HepG2 (cell line): ENCODE measurements around the gene PSMB10. TPM values are rescaled to one million over a fixed set of nuclear protein-coding genes. Genes with fewer than 3 reads are reported as not detected.

Experiments
- HDAC6 ChIP-seq: fragments of 200-600 bp; sonication (generic); IDR thresholded peaks from 2 replicates; pipeline ENCODE4 v1.7.0; 2017; ENCODE audit warnings: mild to moderate bottlenecking, antibody characterized with exemption, low read length, low read depth
- KIAA2018 ChIP-seq: sonication (generic); formaldehyde crosslinking; IDR thresholded peaks from 2 replicates; pipeline ENCODE4 v1.5.0; 2020; ENCODE audit warnings: mild to moderate bottlenecking, missing genetic modification reagents, borderline replicate concordance
- KMT2B ChIP-seq: IDR thresholded peaks from 2 replicates; pipeline ENCODE4 v1.6.1; 2016; ENCODE audit warnings: missing genetic modification reagents, missing compliant biosample characterization
- NCOA1 ChIP-seq: sonication (generic); formaldehyde crosslinking; IDR thresholded peaks from 2 replicates; pipeline ENCODE4 v1.9.0; 2021; ENCODE audit warnings: missing genetic modification reagents
- NFE2L1 ChIP-seq: sonication (generic); formaldehyde crosslinking; IDR thresholded peaks from 2 replicates; pipeline ENCODE4 v1.4.0; 2020; ENCODE audit warnings: missing genetic modification reagents, mild to moderate bottlenecking, borderline replicate concordance
- NONO ChIP-seq, 2 experiments: fragments of 450-650 bp in 1 of 2; sonication (generic) in 1 of 2; formaldehyde crosslinking in 1 of 2; IDR thresholded peaks in 1 of 2; conservative IDR thresholded peaks in 1 of 2; 2 replicates each; pipeline versions ENCODE4 v1.6.1 to v1.8.0; 2017 to 2022; ENCODE audit warnings: mild to moderate bottlenecking in 1 of 2, missing genetic modification reagents in 1 of 2, moderate library complexity in 1 of 2
- NR2F1 ChIP-seq, 2 experiments: fragments of 450-650 bp in 1 of 2; formaldehyde crosslinking in 1 of 2; IDR thresholded peaks; 2 replicates each; pipeline versions ENCODE4 v1.5.0 to v1.6.1; 2016 to 2020; ENCODE audit warnings: mild to moderate bottlenecking in 1 of 2, missing compliant biosample characterization in 1 of 2, missing genetic modification reagents in 1 of 2, moderate library complexity in 1 of 2
- PHF5A ChIP-seq: IDR thresholded peaks from one replicate; pipeline ENCODE4 v1.6.1; 2018; ENCODE audit warnings: low read depth, missing genetic modification reagents; ENCODE audit not compliant: unreplicated experiment
- PRMT3 ChIP-seq: sonication (generic); formaldehyde crosslinking; IDR thresholded peaks from 2 replicates; pipeline ENCODE4 v1.8.1; 2022; ENCODE audit warnings: low read depth, mild to moderate bottlenecking, moderate library complexity, missing genetic modification reagents, borderline replicate concordance
- SMARCE1 ChIP-seq: fragments of 450-650 bp; IDR thresholded peaks from 2 replicates; pipeline ENCODE4 v1.6.1; 2017; ENCODE audit warnings: borderline replicate concordance
- SP2 ChIP-seq: sonication (generic); formaldehyde crosslinking; IDR thresholded peaks from 2 replicates; pipeline ENCODE4 v1.5.1; 2020; ENCODE audit warnings: mild to moderate bottlenecking, missing genetic modification reagents
- TERF1 ChIP-seq: sonication (generic); formaldehyde crosslinking; IDR thresholded peaks from 2 replicates; pipeline ENCODE4 v1.8.0; 2022; ENCODE audit warnings: mild to moderate bottlenecking, missing genetic modification reagents, moderate library complexity
- ZNF557 ChIP-seq: sonication (generic); formaldehyde crosslinking; IDR thresholded peaks from 2 replicates; pipeline ENCODE4 v1.4.0; 2020; ENCODE audit warnings: missing genetic modification reagents
- ZNF576 ChIP-seq: sonication (generic); formaldehyde crosslinking; IDR thresholded peaks from 2 replicates; pipeline ENCODE4 v1.4.0; 2020; ENCODE audit warnings: mild to moderate bottlenecking, missing genetic modification reagents
- ZNF607 ChIP-seq: sonication (generic); formaldehyde crosslinking; IDR thresholded peaks from 2 replicates; pipeline ENCODE4 v1.5.1; 2020; ENCODE audit warnings: missing genetic modification reagents, mild to moderate bottlenecking, borderline replicate concordance
- ZNF761 ChIP-seq: sonication (generic); formaldehyde crosslinking; conservative IDR thresholded peaks from 2 replicates; pipeline ENCODE4 v1.4.0; 2020; ENCODE audit warnings: mild to moderate bottlenecking, missing genetic modification reagents
- polyA plus RNA-seq, 8 experiments: library from polyadenylated mRNA; depleted of rRNA in 3 of 8; stranded (reverse) in 7 of 8; unstranded in 1 of 8; fragments of >200 nt; fragmentation: Illumina TruSeq in 4 of 8; extraction: Trizol in 4 of 8; gene quantifications; 2 replicates each; pipeline versions ENCODE4 v1.2.1 to v1.2.3, GENCODE V29; 2011 to 2016; ENCODE audit warnings: low read depth in 4 of 8, missing spikeins in 1 of 8, mixed read lengths in 1 of 8; ENCODE audit not compliant: insufficient read depth in 1 of 8
- total RNA-seq, 5 experiments: library from RNA; depleted of rRNA; stranded (reverse); fragments of >200 nt; fragmentation: Illumina TruSeq; extraction: Trizol; gene quantifications; 2 replicates each; pipeline ENCODE4 v1.2.3, GENCODE V29; 2016; ENCODE audit warnings: low read depth in 1 of 5
- TF ChIP-seq, protein P1 (sequence below): IDR thresholded peaks from 2 replicates; pipeline ENCODE4 v1.6.1; 2016; ENCODE audit warnings: low read depth

PSMB10 gene
- total and polyA plus RNA-seq, 2 of the 13 experiments (the other 11 are each of a cell fraction or from before 2014, with no cell fraction given) = 12.7 to 65.9 TPM

DNA sequence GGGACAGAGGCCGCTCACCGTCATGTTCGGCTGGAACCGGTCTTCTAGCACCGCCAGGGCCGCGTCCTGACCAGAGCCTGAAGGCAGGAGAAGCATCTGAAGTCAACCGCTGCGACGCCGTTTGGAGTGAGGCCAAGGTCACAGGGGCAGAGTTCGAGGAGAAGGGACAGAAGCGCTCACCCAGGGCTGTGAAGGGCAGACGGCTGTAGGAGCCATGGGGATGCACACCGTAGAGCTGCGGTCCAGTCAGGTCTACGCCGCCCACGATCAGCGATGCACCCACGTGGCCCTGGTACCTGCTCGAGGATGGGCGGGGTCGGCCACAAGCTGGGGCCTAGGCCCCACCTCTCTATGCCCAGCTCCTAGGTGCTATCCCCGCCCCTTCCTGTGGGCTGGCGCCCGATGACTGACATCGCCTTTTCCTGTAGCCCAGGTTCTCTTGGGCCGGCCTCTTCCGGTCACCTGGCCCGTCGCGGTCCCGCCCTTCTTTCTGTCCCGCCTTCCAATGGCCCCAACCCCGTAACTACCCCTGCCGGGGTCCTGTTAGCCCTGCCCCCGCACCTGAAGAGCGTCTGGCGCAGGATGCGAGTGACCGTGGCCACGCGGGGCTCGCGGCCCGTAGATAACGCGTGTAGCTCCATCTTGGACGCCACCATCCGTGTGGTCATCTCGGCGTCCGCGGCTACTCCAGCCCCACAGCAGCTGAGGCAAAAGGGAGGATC is 1.1 kb downstream of the PSMB10 start (continued):
- TF ChIP-seq HDAC6 (no peak), NFE2L1 (CRISPR knock-in tag) (no peak), KIAA2018 (CRISPR knock-in tag) (no peak), TERF1 (no peak), NR2F1 (CRISPR knock-in tag; IDR thresholded peaks at IDR 0.05) (no peak; a peak in 2 of 4 replicates), PRMT3 (no peak; the same call in 1 of the 2 replicates), SMARCE1 (no peak), SP2 (CRISPR knock-in tag) (peak; percentile 92), ZNF557 (CRISPR knock-in tag) (0 out of 2 replicates have a peak, but pooled peaks have one; percentile 85), ZNF576 (CRISPR knock-in tag) (no peak; the same call in 1 of the 2 replicates), PHF5A (CRISPR knock-in tag) (peak; percentile 51), ZNF607 (peak; percentile 92), NONO (IDR thresholded peaks at IDR 0.05) (no peak), NONO (CRISPR knock-in tag; conservative IDR thresholded peaks at IDR 0.05) (peak; percentile 73), KMT2B (CRISPR knock-in tag) (no peak; the same call in 1 of the 2 replicates), NCOA1 (CRISPR knock-in tag) (0 out of 2 replicates have a peak, but pooled peaks have one; percentile 3), ZNF761 (CRISPR knock-in tag) (peak; percentile 96)
- TF ChIP-seq, protein P1, sequence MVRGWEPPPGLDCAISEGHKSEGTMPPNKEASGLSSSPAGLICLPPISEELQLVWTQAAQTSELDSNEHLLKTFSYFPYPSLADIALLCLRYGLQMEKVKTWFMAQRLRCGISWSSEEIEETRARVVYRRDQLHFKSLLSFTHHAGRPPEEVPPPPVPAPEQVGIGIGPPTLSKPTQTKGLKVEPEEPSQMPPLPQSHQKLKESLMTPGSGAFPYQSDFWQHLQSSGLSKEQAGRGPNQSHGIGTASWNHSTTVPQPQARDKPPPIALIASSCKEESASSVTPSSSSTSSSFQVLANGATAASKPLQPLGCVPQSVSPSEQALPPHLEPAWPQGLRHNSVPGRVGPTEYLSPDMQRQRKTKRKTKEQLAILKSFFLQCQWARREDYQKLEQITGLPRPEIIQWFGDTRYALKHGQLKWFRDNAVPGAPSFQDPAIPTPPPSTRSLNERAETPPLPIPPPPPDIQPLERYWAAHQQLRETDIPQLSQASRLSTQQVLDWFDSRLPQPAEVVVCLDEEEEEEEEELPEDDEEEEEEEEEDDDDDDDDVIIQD = no peak
